K562 (cell line): Measurements from ENCODE around the gene SLC35A2. TPM values are rescaled to one million over a fixed set of nuclear protein-coding genes. Genes with fewer than 3 reads are reported as not detected.

Experiments used
- E2F8 ChIP-seq: fragments of 450-650 bp; IDR thresholded peaks from 2 replicates; pipeline ENCODE4 v1.7.1; 2018; ENCODE audit warnings: mild to moderate bottlenecking, low read depth; ENCODE audit not compliant: partially characterized antibody
- GABPB1 ChIP-seq: sonication (generic); formaldehyde crosslinking; IDR thresholded peaks from 2 replicates; pipeline ENCODE4 v1.8.0; 2022; ENCODE audit warnings: mild to moderate bottlenecking, missing genetic modification reagents
- PRDM10 ChIP-seq: fragments of 450-650 bp; IDR thresholded peaks from 2 replicates; pipeline ENCODE4 v1.6.1; 2018; ENCODE audit not compliant: partially characterized antibody
- REST ChIP-seq, 2 experiments: fragments of 450-650 bp; formaldehyde crosslinking in 1 of 2; IDR thresholded peaks; 2 replicates each; pipeline versions ENCODE4 v1.4.0 to v1.6.1; 2014 to 2020; ENCODE audit warnings: mild to moderate bottlenecking in 2 of 2, borderline replicate concordance in 1 of 2, low read depth in 1 of 2
- ZNF384 ChIP-seq: IDR thresholded peaks from 2 replicates; pipeline ENCODE4 v1.6.1; 2012; ENCODE audit warnings: low read depth, low read length, improper control_type of control experiment
- polyA plus RNA-seq, 8 experiments: library from polyadenylated mRNA; depleted of rRNA in 4 of 8; stranded (reverse) in 5 of 8; unstranded in 3 of 8; fragments of >200 nt; fragmentation: Nextera tagmentation in 2 of 8; fragmentation: Illumina TruSeq in 1 of 8; extraction: Ambion mirVana in 2 of 8; extraction: Trizol in 1 of 8; gene quantifications; 2 replicates each; pipeline versions ENCODE4 v1.2.1 to v1.2.3, GENCODE V29; 2011 to 2014; ENCODE audit warnings: inconsistent platforms in 1 of 8, missing spikeins in 1 of 8
- total RNA-seq, 7 experiments: library from RNA; depleted of rRNA in 6 of 7; stranded (reverse); fragments of >200 nt in 6 of 7; fragmentation: Illumina TruSeq in 2 of 7; extraction: Trizol in 2 of 7; gene quantifications; 2 replicates each; pipeline versions ENCODE4 v1.2.1 to v1.2.3, GENCODE V29; 2011 to 2021; ENCODE audit warnings: low replicate concordance in 1 of 7
- TF ChIP-seq, protein P1 (sequence below): fragments of 250-450 bp; sonication (Bioruptor Pico); IDR thresholded peaks from 2 replicates; pipeline ENCODE4 v1.9.0; 2021; ENCODE audit warnings: mild to moderate bottlenecking, inconsistent platforms

The SLC35A2 gene
- total and polyA plus RNA-seq, 9 of the 15 experiments (the other 6 are each of a cell fraction or from before 2014, with no cell fraction given), result 3.3 to 38.9 (median 20.0) TPM

DNA sequence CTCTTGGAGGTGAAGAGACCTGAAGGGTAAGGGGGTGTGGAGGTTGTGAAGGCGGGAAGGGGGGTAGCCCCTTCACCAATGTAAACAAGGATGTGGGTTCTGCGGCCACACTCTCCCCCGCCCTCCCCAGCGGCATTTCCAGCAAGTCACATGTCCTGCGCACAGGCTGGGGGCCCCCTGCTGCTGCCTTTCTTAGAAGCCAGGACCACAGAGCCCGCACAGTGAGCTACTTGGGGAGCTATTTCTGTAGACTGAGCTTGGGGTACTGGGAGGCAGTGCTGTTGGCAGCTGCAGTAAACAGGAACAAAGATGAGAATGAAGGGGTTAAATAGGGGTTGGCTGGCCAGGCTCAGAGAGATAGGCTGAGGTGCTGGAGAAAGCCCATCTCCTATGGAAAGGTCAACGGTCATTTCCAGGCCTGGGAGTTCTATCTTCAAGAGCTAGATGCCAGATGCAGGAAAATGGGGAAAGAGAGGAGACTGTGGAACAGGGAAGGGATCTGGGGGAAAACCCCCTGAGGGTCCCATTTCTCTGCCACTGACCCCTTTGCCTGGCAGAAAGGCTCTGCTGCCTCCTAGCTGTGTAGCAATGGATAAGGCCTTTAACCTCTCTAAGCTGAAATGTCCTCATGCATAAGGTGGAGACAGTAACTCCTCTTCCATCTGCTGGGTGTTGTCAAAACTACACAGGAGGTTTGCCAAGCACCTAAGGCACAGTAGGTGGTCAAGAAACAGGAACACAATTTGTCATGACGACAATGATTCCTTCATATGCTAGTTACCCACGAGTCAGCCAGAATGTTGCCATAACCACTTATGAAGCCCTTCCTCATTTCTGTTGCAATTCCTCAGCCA lies 25.8 kb upstream of the SLC35A2 start (continued):
- TF ChIP-seq REST (IDR thresholded peaks at IDR 0.05; ENCODE audit: borderline replicate concordance) (peak; percentile 34; the same call in 1 of the 2 replicates), REST (CRISPR knock-in tag; IDR thresholded peaks at IDR 0.05; ENCODE audit: low read depth) (no peak), PRDM10 (peak; percentile 17), GABPB1 (CRISPR knock-in tag) (peak; percentile 75), E2F8 (peak; percentile 44), ZNF384 (no peak)
- TF ChIP-seq, protein P1, sequence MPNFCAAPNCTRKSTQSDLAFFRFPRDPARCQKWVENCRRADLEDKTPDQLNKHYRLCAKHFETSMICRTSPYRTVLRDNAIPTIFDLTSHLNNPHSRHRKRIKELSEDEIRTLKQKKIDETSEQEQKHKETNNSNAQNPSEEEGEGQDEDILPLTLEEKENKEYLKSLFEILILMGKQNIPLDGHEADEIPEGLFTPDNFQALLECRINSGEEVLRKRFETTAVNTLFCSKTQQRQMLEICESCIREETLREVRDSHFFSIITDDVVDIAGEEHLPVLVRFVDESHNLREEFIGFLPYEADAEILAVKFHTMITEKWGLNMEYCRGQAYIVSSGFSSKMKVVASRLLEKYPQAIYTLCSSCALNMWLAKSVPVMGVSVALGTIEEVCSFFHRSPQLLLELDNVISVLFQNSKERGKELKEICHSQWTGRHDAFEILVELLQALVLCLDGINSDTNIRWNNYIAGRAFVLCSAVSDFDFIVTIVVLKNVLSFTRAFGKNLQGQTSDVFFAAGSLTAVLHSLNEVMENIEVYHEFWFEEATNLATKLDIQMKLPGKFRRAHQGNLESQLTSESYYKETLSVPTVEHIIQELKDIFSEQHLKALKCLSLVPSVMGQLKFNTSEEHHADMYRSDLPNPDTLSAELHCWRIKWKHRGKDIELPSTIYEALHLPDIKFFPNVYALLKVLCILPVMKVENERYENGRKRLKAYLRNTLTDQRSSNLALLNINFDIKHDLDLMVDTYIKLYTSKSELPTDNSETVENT (CRISPR knock-in tag), result no peak
